GM23338 (cell line): ENCODE measurements around the gene SCGB1D4. TPM values are rescaled to one million over a fixed set of nuclear protein-coding genes. Genes with fewer than 3 reads are reported as not detected.
"Not testable (repeated sequence)": the region's sequence is repeated elsewhere in the genome, so short reads cannot be mapped to it uniquely, and the experiment has no call there.

Experiments
- ATAC-seq: fragments of 200-7000 bp; cut with Tn5 transposase; 3 replicates; pipeline ENCODE4 v1.9.1; 2020
- DNase-seq: peaks from one replicate; pipeline ENCODE4 v3.0.0-alpha.2; 2015; ENCODE audit warnings: low spot score
- H2AFZ ChIP-seq: fragments of 200-600 bp; sonication (generic); 2 replicates; pipeline ENCODE4 v1.8.0; 2016; ENCODE audit warnings: antibody characterized with exemption, mild to moderate bottlenecking, moderate library complexity
- H3F3A ChIP-seq: fragments of 200-600 bp; sonication (generic); replicated peaks from 2 replicates; pipeline ENCODE4 v1.8.0; 2017; ENCODE audit warnings: antibody characterized with exemption, mixed run types, low read depth
- H3K27ac ChIP-seq: fragments of 200-600 bp; sonication (generic); 2 replicates; pipeline ENCODE4 v1.6.1; 2016; ENCODE audit warnings: low read depth
- H3K27me3 ChIP-seq: fragments of 200-600 bp; sonication (generic); 2 replicates; pipeline ENCODE4 v1.8.0; 2016; ENCODE audit warnings: mild to moderate bottlenecking, mixed run types, moderate library complexity; ENCODE audit not compliant: insufficient read depth
- H3K36me3 ChIP-seq: fragments of 200-600 bp; sonication (generic); 2 replicates; pipeline ENCODE4 v1.8.0; 2016; ENCODE audit warnings: mild to moderate bottlenecking; ENCODE audit not compliant: insufficient read depth
- H3K4me1 ChIP-seq: fragments of 200-600 bp; sonication (generic); 2 replicates; pipeline ENCODE4 v1.8.0; 2016; ENCODE audit warnings: mild to moderate bottlenecking, moderate library complexity; ENCODE audit not compliant: insufficient read depth
- H3K4me2 ChIP-seq: fragments of 200-600 bp; sonication (generic); 2 replicates; pipeline ENCODE4 v1.7.1; 2017; ENCODE audit warnings: mixed run types
- H3K4me3 ChIP-seq: fragments of 200-600 bp; sonication (generic); 2 replicates; pipeline ENCODE4 v1.6.1; 2016; ENCODE audit warnings: mixed run types
- H3K79me2 ChIP-seq: fragments of 200-600 bp; sonication (generic); replicated peaks from 2 replicates; pipeline ENCODE4 v1.8.0; 2017; ENCODE audit warnings: mild to moderate bottlenecking; ENCODE audit not compliant: insufficient read depth
- H3K9me2 ChIP-seq: fragments of 200-600 bp; sonication (generic); 2 replicates; pipeline ENCODE4 v1.8.0; 2017; ENCODE audit not compliant: insufficient read depth
- H4K20me1 ChIP-seq: fragments of 200-600 bp; sonication (generic); replicated peaks from 2 replicates; pipeline ENCODE4 v1.8.0; 2017; ENCODE audit warnings: mild to moderate bottlenecking; ENCODE audit not compliant: insufficient read depth
- H3K27ac Mint-ChIP-seq: 2 replicates; pipeline ENCODE4 v1.8.0; 2020; ENCODE audit warnings: inconsistent platforms, mild to moderate bottlenecking, moderate library complexity, mixed read lengths
- H3K27me3 Mint-ChIP-seq: 3 replicates; pipeline ENCODE4 v1.8.0; 2022; ENCODE audit warnings: low read depth, mild to moderate bottlenecking, moderate library complexity, mixed read lengths, inconsistent platforms; ENCODE audit not compliant: insufficient read depth, poor library complexity
- H3K36me3 Mint-ChIP-seq: 3 replicates; pipeline ENCODE4 v1.8.0; 2021; ENCODE audit warnings: low read depth, mild to moderate bottlenecking, inconsistent platforms, moderate library complexity, mixed read lengths
- H3K4me1 Mint-ChIP-seq: 3 replicates; pipeline ENCODE4 v1.8.0; 2020; ENCODE audit warnings: mild to moderate bottlenecking, inconsistent platforms, mixed read lengths
- H3K4me3 Mint-ChIP-seq: 3 replicates; pipeline ENCODE4 v1.8.0; 2021; ENCODE audit warnings: moderate library complexity, mild to moderate bottlenecking, inconsistent platforms, mixed read lengths
- H3K9me3 Mint-ChIP-seq: 3 replicates; pipeline ENCODE4 v1.8.0; 2020; ENCODE audit warnings: moderate library complexity, mild to moderate bottlenecking, inconsistent platforms, mixed read lengths
- polyA plus RNA-seq: library from polyadenylated mRNA; unstranded; fragments of >200 nt; fragmentation: Nextera tagmentation; extraction: Ambion mirVana; gene quantifications from 2 replicates; pipeline ENCODE4 v1.2.1, GENCODE V29; 2016
- total RNA-seq: library from RNA; depleted of rRNA; stranded (reverse); fragments of >200 nt; shearing (Covaris generic); gene quantifications from 2 replicates; pipeline ENCODE4 v1.2.3, GENCODE V29; 2014

The SCGB1D4 gene
- total and polyA plus RNA-seq, 2 experiments from 2014 or later: not detected

GRCh38 chr11:62331264-62331663 lies 32.4 kb upstream of the SCGB1D4 start:
- H3K36me3 ChIP-seq, H3K27ac ChIP-seq, H3K9me3 Mint-ChIP-seq, H3K79me2 ChIP-seq, H3K4me2 ChIP-seq, H3K4me1 Mint-ChIP-seq, H3K27me3 Mint-ChIP-seq, H2AFZ ChIP-seq, H3K4me3 ChIP-seq, H3K36me3 Mint-ChIP-seq, H3K27me3 ChIP-seq, H3K9me2 ChIP-seq, H3K27ac Mint-ChIP-seq, ATAC-seq, H3K4me3 Mint-ChIP-seq, H3K4me1 ChIP-seq, H4K20me1 ChIP-seq, H3F3A ChIP-seq, DNase-seq: not testable (repeated sequence)

- H3K27ac ChIP-seq, H3K9me3 Mint-ChIP-seq, H3K36me3 Mint-ChIP-seq, H3K27ac Mint-ChIP-seq, H3K4me1 Mint-ChIP-seq, H3K4me3 Mint-ChIP-seq, H3K27me3 ChIP-seq, H3K9me2 ChIP-seq, H4K20me1 ChIP-seq, H3K36me3 ChIP-seq, H3K4me1 ChIP-seq, H3K79me2 ChIP-seq, H3K27me3 Mint-ChIP-seq, ATAC-seq, H3F3A ChIP-seq, H3K4me3 ChIP-seq, DNase-seq: not testable (repeated sequence)
- Histone ChIP-seq H3K4me2 (peak overlapping the region; percentile 55; the same call in 1 of the 2 replicates), H2AFZ (peak overlapping the region; percentile 66)
Measured at GRCh38 chr11:62327541-62327940, 28.7 kb upstream of the SCGB1D4 start.

- not testable (repeated sequence) for H3K9me3 Mint-ChIP-seq, H2AFZ ChIP-seq, H3K27ac Mint-ChIP-seq, H3K4me2 ChIP-seq, H3K4me1 ChIP-seq, H3F3A ChIP-seq, H4K20me1 ChIP-seq, H3K79me2 ChIP-seq, DNase-seq, H3K27me3 Mint-ChIP-seq, H3K36me3 Mint-ChIP-seq, ATAC-seq, H3K4me1 Mint-ChIP-seq, H3K27ac ChIP-seq, H3K27me3 ChIP-seq, H3K9me2 ChIP-seq, H3K4me3 Mint-ChIP-seq, H3K36me3 ChIP-seq, H3K4me3 ChIP-seq
Measured at GRCh38 chr11:62326719-62327118, 27.8 kb upstream of the SCGB1D4 start.

- not testable (repeated sequence) for ATAC-seq, H3K36me3 Mint-ChIP-seq, H3K4me1 Mint-ChIP-seq, H3K27ac ChIP-seq, H3K79me2 ChIP-seq, H3K9me3 Mint-ChIP-seq, H3K27me3 ChIP-seq, H3K4me1 ChIP-seq, H3K9me2 ChIP-seq, H3K36me3 ChIP-seq, H3K27me3 Mint-ChIP-seq, H2AFZ ChIP-seq, DNase-seq, H3K4me3 ChIP-seq, H3K4me3 Mint-ChIP-seq, H3K27ac Mint-ChIP-seq, H3F3A ChIP-seq, H4K20me1 ChIP-seq, H3K4me2 ChIP-seq
Measured at GRCh38 chr11:62325781-62326180, 26.9 kb upstream of the SCGB1D4 start.
